ENCODE results near the gene SPOP. TPM values are rescaled to one million over a fixed set of nuclear protein-coding genes. Genes with fewer than 3 reads are reported as not detected.

Gene SPOP
- total and polyA plus RNA-seq, 2 of the 4 experiments (the other 2 are of a cell fraction) = 24.9 to 47.5 TPM

DNA sequence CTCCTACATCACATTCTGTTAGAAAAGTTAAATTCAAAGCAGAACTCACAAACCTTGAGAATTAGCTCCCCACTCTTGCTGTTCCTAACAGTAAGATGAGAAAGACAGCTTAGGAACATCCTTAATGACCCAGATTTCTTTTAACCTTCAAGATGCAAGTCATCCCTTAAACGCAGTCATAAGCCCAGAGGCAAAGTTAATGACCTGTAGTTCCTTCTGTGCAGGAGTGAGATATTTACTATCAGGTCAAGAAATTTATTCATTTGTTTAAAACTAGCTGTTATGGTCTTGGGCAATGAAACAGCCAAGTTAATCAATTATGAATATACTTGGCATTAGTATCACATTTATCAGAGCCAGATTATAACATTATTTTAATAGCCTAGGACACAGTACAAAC lies 65.2 kb downstream of the SPOP start:
- H3K4me1 ChIP-seq (ENCODE audit: control insufficient read depth, insufficient read depth, low read length) = no peaks in the 10 kb centered on the region
- in situ Hi-C loops (cut with MboI; ENCODE audit: low sequenced_read_pairs) = no loop called here

More for the DNA sequence above, 65.2 kb downstream of the SPOP start:
- intact Hi-C loops (cut with micrococcal nuclease) = no loop called here
- Histone ChIP-seq H3K36me3 (ENCODE audit: control insufficient read depth, insufficient read depth, low read length) (peaks cover 23% of the 10 kb centered on the region), H3K79me1 (ENCODE audit: low read depth in 1 of 2, low read length in 2 of 2) (peaks cover 17 to 22% of the 10 kb centered on the region in 2 experiments), H3K23ac (ENCODE audit: low read depth, low read length) (0 out of 2 replicates have a peak overlapping the region, but pooled peaks have one; percentile 25), H3K9me3 (ENCODE audit: control insufficient read depth, insufficient read depth, low read length) (no peaks in the 10 kb centered on the region), H2AK9ac (replicated peaks; ENCODE audit: low read depth, low read length, poor library complexity) (no peak overlapping the region), H4K20me1 (ENCODE audit: insufficient read depth, low read length) (0 out of 2 replicates have a peak, but pooled peaks cover 8% of the 10 kb centered on the region), H3K9ac (ENCODE audit: low read depth, low read length) (no peak overlapping the region), H2BK5ac (ENCODE audit: low read depth, low read length, poor library complexity, severe bottlenecking) (no peak overlapping the region), H2BK120ac (ENCODE audit: low read depth, low read length) (no peak overlapping the region), H3K27me3 (ENCODE audit: control insufficient read depth, insufficient read depth, low read length) (no peaks in the 10 kb centered on the region), H3K14ac (replicated peaks; ENCODE audit: low read depth, low read length) (no peak overlapping the region), H2BK20ac (ENCODE audit: low read depth, low read length) (no peak overlapping the region), H3K4me2 (ENCODE audit: low read depth, low read length) (no peak overlapping the region), H3K27ac (ENCODE audit: insufficient read depth, low read length) (no peak overlapping the region), H3K56ac (ENCODE audit: extremely low read depth, insufficient read depth, low read length) (no peak overlapping the region), H4K8ac (ENCODE audit: low read depth in 2 of 2, low read length in 2 of 2) (no peak overlapping the region), H4K5ac (ENCODE audit: low read depth, low read length) (no peak overlapping the region), H3K4me3 (ENCODE audit: insufficient read depth, low read depth, low read length) (no peak overlapping the region), H3K18ac (ENCODE audit: low read depth, low read length) (no peak overlapping the region), H2BK15ac (ENCODE audit: low read depth, low read length) (no peak overlapping the region), H2AFZ (replicated peaks; ENCODE audit: low read length, poor library complexity) (no peak overlapping the region), H2AK5ac (ENCODE audit: low read depth, low read length) (no peak overlapping the region), H3K4ac (ENCODE audit: low read depth, low read length) (no peak overlapping the region), H3K9me1 (ENCODE audit: insufficient read depth, low read length) (peaks cover 9% of the 10 kb centered on the region), H4K91ac (ENCODE audit: insufficient read depth, low read depth, low read length) (no peak overlapping the region)
- dilution Hi-C loops (cut with HindIII; ENCODE audit: low sequenced_read_pairs, unreplicated experiment) = no loop called here
- DNase-seq (no peak), ATAC-seq (ENCODE audit: low read depth) (no peak)
- no CpG with 5 or more reads among the region's 1 CpG for WGBS, 2 experiments (ENCODE audit: extremely low coverage in 2 of 2, insufficient read length in 1 of 2)
- BruUV-seq (replicated peaks) = no TSS peak
- POLR2A ChIA-PET (ENCODE audit: unreplicated experiment) = interaction anchor here (0.5 kb wide), 1 partner anchor 65 kb away, joined by 6 read pairs; no protein-coding TSS in a partner anchor
- CTCF ChIA-PET = interaction anchor here (0.6 to 1.0 kb wide), 2 partner anchors 48 to 52 kb away, joined by 3 to 6 read pairs; no protein-coding TSS in a partner anchor
- TF ChIP-seq FOS (IDR thresholded peaks at IDR 0.05; ENCODE audit: low read depth, low read length) = no peak
- TF ChIP-seq RCOR1 (IDR thresholded peaks at IDR 0.05; ENCODE audit: insufficient replicate concordance, low read length) = no peak
- no peak for TF ChIP-seq POLR2A (IDR thresholded peaks at IDR 0.05; ENCODE audit: low read depth, low read length)
- TF ChIP-seq, protein P1, sequence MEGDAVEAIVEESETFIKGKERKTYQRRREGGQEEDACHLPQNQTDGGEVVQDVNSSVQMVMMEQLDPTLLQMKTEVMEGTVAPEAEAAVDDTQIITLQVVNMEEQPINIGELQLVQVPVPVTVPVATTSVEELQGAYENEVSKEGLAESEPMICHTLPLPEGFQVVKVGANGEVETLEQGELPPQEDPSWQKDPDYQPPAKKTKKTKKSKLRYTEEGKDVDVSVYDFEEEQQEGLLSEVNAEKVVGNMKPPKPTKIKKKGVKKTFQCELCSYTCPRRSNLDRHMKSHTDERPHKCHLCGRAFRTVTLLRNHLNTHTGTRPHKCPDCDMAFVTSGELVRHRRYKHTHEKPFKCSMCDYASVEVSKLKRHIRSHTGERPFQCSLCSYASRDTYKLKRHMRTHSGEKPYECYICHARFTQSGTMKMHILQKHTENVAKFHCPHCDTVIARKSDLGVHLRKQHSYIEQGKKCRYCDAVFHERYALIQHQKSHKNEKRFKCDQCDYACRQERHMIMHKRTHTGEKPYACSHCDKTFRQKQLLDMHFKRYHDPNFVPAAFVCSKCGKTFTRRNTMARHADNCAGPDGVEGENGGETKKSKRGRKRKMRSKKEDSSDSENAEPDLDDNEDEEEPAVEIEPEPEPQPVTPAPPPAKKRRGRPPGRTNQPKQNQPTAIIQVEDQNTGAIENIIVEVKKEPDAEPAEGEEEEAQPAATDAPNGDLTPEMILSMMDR (conservative IDR thresholded peaks at IDR 0.05; ENCODE audit: low read depth, low read length) = no peak
- no peak for TF ChIP-seq CHD1 (IDR thresholded peaks at IDR 0.05; ENCODE audit: low read depth, low read length)
- TF ChIP-seq MAZ (IDR thresholded peaks at IDR 0.05; ENCODE audit: borderline replicate concordance, low read depth, low read length) = no peak
- no peak for TF ChIP-seq SMC3 (IDR thresholded peaks at IDR 0.05; ENCODE audit: low read depth, low read length)
- TF ChIP-seq RFX5 (IDR thresholded peaks at IDR 0.05; ENCODE audit: low read depth, low read length) = no peak
- TF ChIP-seq MAFK (IDR thresholded peaks at IDR 0.05; ENCODE audit: low read depth, low read length) = no peak
- no peak for TF ChIP-seq BHLHE40 (IDR thresholded peaks at IDR 0.05; ENCODE audit: low read depth, low read length)
- TF ChIP-seq RAD21 (IDR thresholded peaks at IDR 0.05; ENCODE audit: low read length) = no peak
